HepG2 (cell line): ENCODE results near the gene AP3B1.

Experiments
- CTCF ChIP-seq: sonication (generic); formaldehyde crosslinking; IDR thresholded peaks from 2 replicates; pipeline ENCODE4 v1.5.0; 2020; ENCODE audit warnings: mild to moderate bottlenecking, missing genetic modification reagents, moderate library complexity
- GRHL1 ChIP-seq: sonication (generic); formaldehyde crosslinking; conservative IDR thresholded peaks from 2 replicates; pipeline ENCODE4 v1.8.0; 2022; ENCODE audit warnings: missing genetic modification reagents
- HMG20B ChIP-seq: conservative IDR thresholded peaks from 2 replicates; pipeline ENCODE4 v1.6.1; 2016; ENCODE audit warnings: missing genetic modification reagents, missing compliant biosample characterization
- HNRNPLL ChIP-seq: fragments of 200-400 bp; formaldehyde crosslinking; IDR thresholded peaks from 2 replicates; pipeline ENCODE4 v1.6.1; 2017; ENCODE audit warnings: mild to moderate bottlenecking, low read depth, low read length; ENCODE audit not compliant: poor library complexity, severe bottlenecking
- HOXA9 ChIP-seq: sonication (generic); formaldehyde crosslinking; IDR thresholded peaks from 2 replicates; pipeline ENCODE4 v1.8.1; 2022; ENCODE audit warnings: missing genetic modification reagents, mild to moderate bottlenecking, moderate library complexity, borderline replicate concordance
- ISL2 ChIP-seq: sonication (generic); formaldehyde crosslinking; IDR thresholded peaks from 2 replicates; pipeline ENCODE4 v1.5.0; 2020; ENCODE audit warnings: missing genetic modification reagents
- MYC ChIP-seq: sonication (generic); formaldehyde crosslinking; IDR thresholded peaks from 2 replicates; pipeline ENCODE4 v1.9.0; 2021; ENCODE audit warnings: missing genetic modification reagents, borderline replicate concordance
- RAD21 ChIP-seq: fragments of 450-650 bp; formaldehyde crosslinking; IDR thresholded peaks from 2 replicates; pipeline ENCODE4 v1.5.0; 2020; ENCODE audit warnings: mild to moderate bottlenecking
- TCF12 ChIP-seq, 2 experiments: fragments of 450-650 bp in 1 of 2; sonication (generic) in 1 of 2; formaldehyde crosslinking in 1 of 2; IDR thresholded peaks; 2 replicates each; pipeline versions ENCODE4 v1.6.1 to v1.8.0; 2017 to 2022; ENCODE audit warnings: antibody characterized with exemption in 1 of 2, mild to moderate bottlenecking in 1 of 2, missing genetic modification reagents in 1 of 2, moderate library complexity in 1 of 2
- ZBTB26 ChIP-seq: IDR thresholded peaks from 2 replicates; pipeline ENCODE4 v1.6.1; 2016; ENCODE audit warnings: missing compliant biosample characterization, missing genetic modification reagents, borderline replicate concordance
- ZNF224 ChIP-seq: sonication (generic); formaldehyde crosslinking; IDR thresholded peaks from 2 replicates; pipeline ENCODE4 v1.5.0; 2020; ENCODE audit warnings: mild to moderate bottlenecking, missing genetic modification reagents
- ZNF343 ChIP-seq: sonication (generic); formaldehyde crosslinking; IDR thresholded peaks from 2 replicates; pipeline ENCODE4 v1.4.0; 2020; ENCODE audit warnings: mild to moderate bottlenecking, missing genetic modification reagents
- TF ChIP-seq, protein P1 (sequence below): sonication (generic); formaldehyde crosslinking; IDR thresholded peaks from 2 replicates; pipeline ENCODE4 v1.4.0; 2020; ENCODE audit warnings: missing genetic modification reagents, mild to moderate bottlenecking, borderline replicate concordance
- TF ChIP-seq, protein P2 (sequence below): IDR thresholded peaks from 2 replicates; pipeline ENCODE4 v1.6.1; 2016

DNA sequence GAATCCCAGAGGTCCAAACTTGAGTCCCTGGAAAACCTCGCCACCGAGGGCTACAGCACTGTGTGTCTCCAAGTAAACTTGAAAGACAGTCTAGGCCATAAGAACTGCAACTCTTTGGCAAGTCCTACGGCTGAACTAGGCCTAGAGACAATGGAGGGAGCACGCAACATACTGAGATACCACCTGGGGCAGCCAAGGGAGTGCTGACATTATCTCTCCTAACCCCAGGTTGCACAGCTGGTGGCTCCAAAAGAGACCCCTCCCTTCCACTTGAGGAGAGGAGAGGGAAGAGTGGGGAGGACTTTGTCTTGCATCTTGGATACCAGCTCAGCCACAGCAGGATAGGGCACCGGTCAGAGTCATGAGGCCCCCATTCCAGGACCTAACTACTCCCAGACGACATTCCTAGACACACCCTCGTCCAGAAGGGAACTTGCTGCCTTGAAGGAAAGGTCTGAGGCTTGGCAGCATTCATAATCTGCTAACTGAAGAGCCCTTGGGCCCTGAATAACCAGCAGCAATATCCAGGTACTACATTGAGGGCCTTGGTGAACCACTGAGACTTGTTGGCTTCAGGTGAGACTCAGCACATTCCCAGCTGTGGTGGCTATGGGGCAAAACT lies 42.7 kb downstream of the AP3B1 start:
- no peak for TF ChIP-seq ISL2
- TF ChIP-seq, protein P1, sequence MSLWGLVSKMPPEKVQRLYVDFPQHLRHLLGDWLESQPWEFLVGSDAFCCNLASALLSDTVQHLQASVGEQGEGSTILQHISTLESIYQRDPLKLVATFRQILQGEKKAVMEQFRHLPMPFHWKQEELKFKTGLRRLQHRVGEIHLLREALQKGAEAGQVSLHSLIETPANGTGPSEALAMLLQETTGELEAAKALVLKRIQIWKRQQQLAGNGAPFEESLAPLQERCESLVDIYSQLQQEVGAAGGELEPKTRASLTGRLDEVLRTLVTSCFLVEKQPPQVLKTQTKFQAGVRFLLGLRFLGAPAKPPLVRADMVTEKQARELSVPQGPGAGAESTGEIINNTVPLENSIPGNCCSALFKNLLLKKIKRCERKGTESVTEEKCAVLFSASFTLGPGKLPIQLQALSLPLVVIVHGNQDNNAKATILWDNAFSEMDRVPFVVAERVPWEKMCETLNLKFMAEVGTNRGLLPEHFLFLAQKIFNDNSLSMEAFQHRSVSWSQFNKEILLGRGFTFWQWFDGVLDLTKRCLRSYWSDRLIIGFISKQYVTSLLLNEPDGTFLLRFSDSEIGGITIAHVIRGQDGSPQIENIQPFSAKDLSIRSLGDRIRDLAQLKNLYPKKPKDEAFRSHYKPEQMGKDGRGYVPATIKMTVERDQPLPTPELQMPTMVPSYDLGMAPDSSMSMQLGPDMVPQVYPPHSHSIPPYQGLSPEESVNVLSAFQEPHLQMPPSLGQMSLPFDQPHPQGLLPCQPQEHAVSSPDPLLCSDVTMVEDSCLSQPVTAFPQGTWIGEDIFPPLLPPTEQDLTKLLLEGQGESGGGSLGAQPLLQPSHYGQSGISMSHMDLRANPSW (CRISPR knock-in tag): no peak
- no peak for TF ChIP-seq CTCF
- no peak for TF ChIP-seq TCF12 (IDR thresholded peaks at IDR 0.05)
- no peak for TF ChIP-seq TCF12 (CRISPR knock-in tag; IDR thresholded peaks at IDR 0.05)
- TF ChIP-seq, protein P2, sequence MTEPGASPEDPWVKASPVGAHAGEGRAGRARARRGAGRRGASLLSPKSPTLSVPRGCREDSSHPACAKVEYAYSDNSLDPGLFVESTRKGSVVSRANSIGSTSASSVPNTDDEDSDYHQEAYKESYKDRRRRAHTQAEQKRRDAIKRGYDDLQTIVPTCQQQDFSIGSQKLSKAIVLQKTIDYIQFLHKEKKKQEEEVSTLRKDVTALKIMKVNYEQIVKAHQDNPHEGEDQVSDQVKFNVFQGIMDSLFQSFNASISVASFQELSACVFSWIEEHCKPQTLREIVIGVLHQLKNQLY (CRISPR knock-in tag): no peak
- no peak for TF ChIP-seq MYC (CRISPR knock-in tag)
- TF ChIP-seq HOXA9 (CRISPR knock-in tag): no peak
- TF ChIP-seq ZBTB26 (CRISPR knock-in tag): no peak
- no peak for TF ChIP-seq HMG20B (CRISPR knock-in tag)
- no peak for TF ChIP-seq GRHL1 (CRISPR knock-in tag)
- no peak for TF ChIP-seq ZNF224 (CRISPR knock-in tag)
- TF ChIP-seq ZNF343 (CRISPR knock-in tag): no peak
- no peak for TF ChIP-seq HNRNPLL
- no peak for TF ChIP-seq RAD21 (CRISPR knock-in tag)
